Measurements from ENCODE around the gene RUNX3. TPM values are rescaled to one million over a fixed set of nuclear protein-coding genes. Genes with fewer than 3 reads are reported as not detected.

The RUNX3 gene
- total RNA-seq, 1 donor from 2014 or later = 153 TPM

GRCh38 chr1:24927988-24928688 lies 1.9 kb downstream of the RUNX3 start:
- peak overlapping the region; percentile 96 for H3K27ac Mint-ChIP-seq
- peak overlapping the region; percentile 98 for H3K4me3 Mint-ChIP-seq
- intact Hi-C loops (cut with micrococcal nuclease) = loop anchor here (2.0 to 10.0 kb wide), 6 partner anchors 29 to 733 kb away; partner anchors contain the start of genes RCAN3, SRRM1 and SYF2
- DNase-seq (no peak), ATAC-seq (ENCODE audit: low read depth) (no peak)
- no peaks in the 10 kb centered on the region for H3K9me3 Mint-ChIP-seq
- ChIA-PET POLR2A (interaction anchor here (0.6 to 15.6 kb wide), 27 partner anchors 7 to 1532 kb away, joined by 3 to 385 read pairs (median 6); partner anchors contain the start of genes CLIC4, RSRP1 and SYF2), CTCF (interaction anchor here (0.8 to 9.8 kb wide), 6 partner anchors 35 to 174 kb away, joined by 4 to 195 read pairs (median 4); no protein-coding TSS in a partner anchor)
- no peaks in the 10 kb centered on the region for H3K27me3 Mint-ChIP-seq
- TF ChIP-seq, protein P1, sequence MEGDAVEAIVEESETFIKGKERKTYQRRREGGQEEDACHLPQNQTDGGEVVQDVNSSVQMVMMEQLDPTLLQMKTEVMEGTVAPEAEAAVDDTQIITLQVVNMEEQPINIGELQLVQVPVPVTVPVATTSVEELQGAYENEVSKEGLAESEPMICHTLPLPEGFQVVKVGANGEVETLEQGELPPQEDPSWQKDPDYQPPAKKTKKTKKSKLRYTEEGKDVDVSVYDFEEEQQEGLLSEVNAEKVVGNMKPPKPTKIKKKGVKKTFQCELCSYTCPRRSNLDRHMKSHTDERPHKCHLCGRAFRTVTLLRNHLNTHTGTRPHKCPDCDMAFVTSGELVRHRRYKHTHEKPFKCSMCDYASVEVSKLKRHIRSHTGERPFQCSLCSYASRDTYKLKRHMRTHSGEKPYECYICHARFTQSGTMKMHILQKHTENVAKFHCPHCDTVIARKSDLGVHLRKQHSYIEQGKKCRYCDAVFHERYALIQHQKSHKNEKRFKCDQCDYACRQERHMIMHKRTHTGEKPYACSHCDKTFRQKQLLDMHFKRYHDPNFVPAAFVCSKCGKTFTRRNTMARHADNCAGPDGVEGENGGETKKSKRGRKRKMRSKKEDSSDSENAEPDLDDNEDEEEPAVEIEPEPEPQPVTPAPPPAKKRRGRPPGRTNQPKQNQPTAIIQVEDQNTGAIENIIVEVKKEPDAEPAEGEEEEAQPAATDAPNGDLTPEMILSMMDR (IDR thresholded peaks at IDR 0.05) = no peak
- H3K4me1 Mint-ChIP-seq = peaks cover 74% of the 10 kb centered on the region
- H3K36me3 Mint-ChIP-seq (ENCODE audit: low read depth) = peaks cover 54% of the 10 kb centered on the region

DNA sequence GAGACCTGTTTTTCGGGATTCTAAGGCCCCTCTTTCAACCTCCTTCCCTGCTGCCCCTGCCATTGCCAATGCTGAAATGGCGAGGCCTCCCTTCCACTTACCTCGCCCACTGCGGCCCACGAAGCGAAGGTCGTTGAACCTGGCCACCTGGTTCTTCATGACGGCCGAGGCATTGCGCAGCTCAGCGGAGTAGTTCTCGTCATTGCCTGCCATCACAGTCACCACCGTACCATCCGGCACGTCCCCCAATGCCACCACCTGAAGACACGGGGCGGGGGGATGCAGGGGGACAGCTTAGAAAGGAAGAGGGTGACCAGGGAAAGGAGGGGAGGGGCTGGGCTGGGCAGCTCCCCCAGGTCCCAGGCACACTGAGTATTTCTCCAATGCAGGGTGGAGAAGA lies 2.6 kb downstream of the RUNX3 start:
- DNase-seq (no peak), ATAC-seq (ENCODE audit: low read depth) (no peak)
- TF ChIP-seq, protein P1 (IDR thresholded peaks at IDR 0.05) = no peak
- ChIA-PET CTCF (interaction anchor here (0.8 to 9.8 kb wide), 5 partner anchors 36 to 174 kb away, joined by 4 to 195 read pairs (median 4); no protein-coding TSS in a partner anchor), POLR2A (interaction anchor here (0.9 to 15.6 kb wide), 11 partner anchors 20 to 320 kb away, joined by 3 to 385 read pairs (median 10); partner anchors contain the start of genes RSRP1 and SYF2)
- Mint-ChIP-seq H3K4me3 (peak overlapping the region; percentile 98), H3K36me3 (ENCODE audit: low read depth) (peaks cover 57% of the 10 kb centered on the region), H3K4me1 (peaks cover 72% of the 10 kb centered on the region), H3K27me3 (no peaks in the 10 kb centered on the region), H3K27ac (peak overlapping the region; percentile 96), H3K9me3 (no peaks in the 10 kb centered on the region)
- intact Hi-C loops (cut with micrococcal nuclease) = loop anchor here (5.0 to 10.0 kb wide), 4 partner anchors 220 to 733 kb away; partner anchors contain the start of genes RCAN3 and SYF2

DNA sequence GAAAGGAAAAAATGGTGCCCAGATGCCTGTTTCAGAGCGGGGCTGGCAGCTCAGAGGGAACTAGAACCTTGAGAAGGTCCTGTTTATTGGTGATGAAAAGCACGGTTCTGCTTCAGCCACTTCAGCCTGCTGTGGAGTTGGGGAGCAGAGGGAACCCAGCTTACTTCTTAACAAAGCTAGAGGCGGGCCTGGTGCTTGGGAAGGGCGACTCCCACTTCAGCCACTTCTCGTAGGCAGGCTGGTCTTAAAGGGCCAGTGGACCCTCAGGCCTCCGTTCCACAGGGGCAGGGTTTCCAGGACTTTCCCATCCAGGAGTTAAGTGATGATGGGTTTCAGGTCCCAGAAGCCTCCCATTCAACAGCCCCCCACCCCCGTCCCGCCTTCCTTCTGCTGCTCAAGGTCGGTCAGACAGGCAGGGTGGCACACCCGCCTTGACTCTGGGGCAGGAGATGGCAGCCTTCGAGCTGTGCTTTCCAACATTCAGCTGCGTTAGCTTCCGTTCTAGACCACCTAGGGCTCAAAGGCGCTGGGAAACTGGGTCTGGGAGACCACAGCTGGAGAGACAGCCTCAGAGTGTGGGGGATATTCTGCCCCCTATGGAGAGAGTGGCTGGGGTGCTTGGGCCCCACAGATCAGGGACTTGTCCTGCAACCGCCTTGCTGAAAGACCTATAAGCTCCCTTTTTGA lies 3.4 kb downstream of the RUNX3 start:
- CTCF ChIA-PET = interaction anchor here (1.3 to 9.8 kb wide), 3 partner anchors 21 to 170 kb away, joined by 3 to 195 read pairs (median 4); no protein-coding TSS in a partner anchor

DNA sequence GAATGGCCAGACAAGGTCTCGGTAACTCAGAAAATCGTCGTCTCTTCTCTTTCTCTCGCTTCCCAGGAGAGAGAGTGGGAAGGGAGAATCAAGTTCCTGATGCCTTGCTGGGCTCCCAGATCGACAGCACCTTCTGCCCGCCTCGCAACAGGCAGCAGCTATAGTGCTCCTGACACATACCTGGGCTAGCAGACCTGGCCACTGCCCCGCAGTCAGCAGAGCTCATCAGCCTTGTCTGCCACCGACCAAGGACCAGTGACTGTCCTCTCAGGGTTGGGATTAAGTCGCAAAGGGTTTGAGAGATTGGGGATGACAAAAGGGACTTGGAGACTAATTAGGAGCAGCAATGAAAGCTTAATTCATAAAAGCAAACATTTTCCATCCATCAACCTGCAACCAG lies 4.1 kb downstream of the RUNX3 start:
- ATAC-seq (ENCODE audit: low read depth) = no peak
- Mint-ChIP-seq H3K9me3 (no peaks in the 10 kb centered on the region), H3K4me1 (peaks cover 76% of the 10 kb centered on the region), H3K36me3 (ENCODE audit: low read depth) (peaks cover 69% of the 10 kb centered on the region), H3K4me3 (peak overlapping the region; percentile 98), H3K27me3 (no peaks in the 10 kb centered on the region), H3K27ac (peak overlapping the region; percentile 96)
- no peak for DNase-seq
- intact Hi-C loops (cut with micrococcal nuclease) = loop anchor here (5.0 to 10.0 kb wide), 4 partner anchors 221 to 731 kb away; partner anchors contain the start of genes RCAN3 and SYF2
- ChIA-PET POLR2A (interaction anchor here (0.7 to 15.6 kb wide), 6 partner anchors 22 to 193 kb away, joined by 3 to 385 read pairs (median 6); no protein-coding TSS in a partner anchor), CTCF (interaction anchor here (1.3 to 9.8 kb wide), 4 partner anchors 22 to 171 kb away, joined by 3 to 195 read pairs (median 12); no protein-coding TSS in a partner anchor)
- TF ChIP-seq, protein P1 (IDR thresholded peaks at IDR 0.05) = no peak

More for the DNA sequence above, 3.4 kb downstream of the RUNX3 start:
- Mint-ChIP-seq H3K9me3 (no peaks in the 10 kb centered on the region), H3K27ac (peak overlapping the region; percentile 96), H3K4me1 (peaks cover 75% of the 10 kb centered on the region), H3K4me3 (peak overlapping the region; percentile 98), H3K36me3 (ENCODE audit: low read depth) (peaks cover 62% of the 10 kb centered on the region), H3K27me3 (no peaks in the 10 kb centered on the region)
- TF ChIP-seq, protein P1 (IDR thresholded peaks at IDR 0.05) = no peak
- intact Hi-C loops (cut with micrococcal nuclease) = loop anchor here (5.0 to 10.0 kb wide), 4 partner anchors 221 to 732 kb away; partner anchors contain the start of genes RCAN3 and SYF2
- no peak for DNase-seq
- ATAC-seq (ENCODE audit: low read depth) = no peak
- POLR2A ChIA-PET = interaction anchor here (0.6 to 15.6 kb wide), 11 partner anchors 21 to 321 kb away, joined by 3 to 385 read pairs (median 12); partner anchors contain the start of gene RSRP1

Measured in activated B cell treated with CpG ODN at 0.5 μM for 24 hours (primary cell).